NCI-H2196 (cell line): ENCODE results near the gene ISL2.

Experiments used
- DNase-seq: peaks from one replicate; lab custom pipeline; 2025; ENCODE audit not compliant: unreplicated experiment; lab: John Stamatoyannopoulos, UW

Gene ISL2

DNA sequence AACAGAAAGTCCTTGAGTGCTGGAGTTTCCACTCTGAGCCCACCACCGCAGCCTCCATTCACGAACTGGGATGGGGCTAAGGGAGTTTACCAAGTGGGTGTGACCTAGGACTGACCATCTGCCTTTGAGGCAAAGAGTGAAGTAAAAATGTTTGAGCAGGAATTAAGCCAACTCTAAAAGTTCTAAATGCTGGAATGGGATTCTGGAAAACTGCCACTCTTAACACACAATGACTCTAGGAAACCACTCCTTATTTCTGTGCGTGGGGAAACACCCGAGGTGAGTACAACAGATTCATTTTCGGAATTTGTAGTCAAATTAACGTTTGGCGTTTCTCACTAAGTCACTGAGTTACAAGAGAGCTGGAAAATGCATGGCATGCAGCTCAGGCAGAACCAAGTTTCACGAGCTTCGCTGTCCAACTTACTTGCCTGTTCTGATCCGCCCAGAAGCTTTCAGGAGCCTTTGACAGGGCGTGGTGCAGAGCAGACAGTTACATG lies 31.6 kb downstream of the ISL2 start:
- DNase-seq, result no peak

DNA sequence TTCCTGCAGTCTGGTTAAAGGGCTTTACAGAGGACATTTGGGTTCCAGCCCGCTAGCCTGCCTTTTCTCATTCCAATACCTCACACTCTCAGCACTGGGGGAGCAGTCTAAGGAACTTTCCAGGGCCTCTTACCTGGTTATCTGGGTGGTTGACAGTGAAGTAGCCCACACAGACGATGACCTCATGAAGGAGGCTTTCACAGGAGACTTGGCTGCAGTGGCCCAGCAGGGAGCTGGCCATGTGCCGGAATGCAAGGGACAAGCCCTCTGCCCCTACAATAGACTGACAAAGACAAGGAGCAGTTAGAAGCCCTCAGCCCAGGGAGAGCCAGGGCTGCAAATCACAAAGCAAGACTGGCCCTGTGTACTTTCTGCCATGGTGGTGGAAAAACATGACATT lies 39.5 kb downstream of the ISL2 start:
- no peak for DNase-seq

DNA sequence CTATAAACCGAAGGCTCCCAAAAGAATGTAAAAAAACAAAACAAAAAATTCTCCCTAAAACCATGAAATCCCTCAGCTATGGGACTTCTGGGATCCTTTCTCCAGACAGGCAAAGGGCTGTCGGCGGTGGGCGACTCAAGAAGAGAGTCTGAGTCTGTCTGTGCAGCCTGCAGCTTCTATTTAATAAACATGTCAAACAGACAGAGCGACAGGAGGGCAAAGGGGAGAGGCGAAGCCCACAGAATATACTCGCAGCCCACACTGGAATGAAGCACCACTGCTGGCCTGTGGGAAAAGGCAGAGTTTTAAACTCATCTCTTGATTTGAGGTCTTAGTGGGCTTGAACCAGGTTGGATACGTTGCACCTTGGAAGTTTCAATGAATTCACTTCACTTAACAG lies 40.2 kb downstream of the ISL2 start:
- no peak for DNase-seq

DNA sequence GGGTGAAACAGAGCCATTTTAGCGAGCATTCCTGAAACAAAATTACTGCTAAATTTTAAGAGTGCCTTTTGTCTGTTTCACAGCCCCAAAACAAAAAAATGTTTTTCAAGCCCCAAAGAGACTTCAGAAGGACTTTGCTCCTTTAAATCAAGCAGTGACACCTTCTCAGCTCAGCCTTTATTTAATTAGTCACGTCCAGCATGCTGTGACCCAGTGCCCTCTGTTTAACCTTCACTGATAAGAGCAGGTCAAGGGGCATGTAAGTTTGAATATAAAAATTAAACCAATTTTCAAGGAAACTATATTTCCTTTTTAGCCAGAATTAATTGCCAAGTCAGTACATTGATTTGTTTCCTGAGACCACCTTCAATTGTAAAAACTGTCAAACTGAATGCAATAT lies 40.6 kb downstream of the ISL2 start:
- no peak for DNase-seq

- DNase-seq, result no peak
Observed at GRCh38 chr15:76377751-76378150, 41.2 kb downstream of the ISL2 start.

- no peak for DNase-seq
Observed at GRCh38 chr15:76378691-76379090, 42.1 kb downstream of the ISL2 start.

DNA sequence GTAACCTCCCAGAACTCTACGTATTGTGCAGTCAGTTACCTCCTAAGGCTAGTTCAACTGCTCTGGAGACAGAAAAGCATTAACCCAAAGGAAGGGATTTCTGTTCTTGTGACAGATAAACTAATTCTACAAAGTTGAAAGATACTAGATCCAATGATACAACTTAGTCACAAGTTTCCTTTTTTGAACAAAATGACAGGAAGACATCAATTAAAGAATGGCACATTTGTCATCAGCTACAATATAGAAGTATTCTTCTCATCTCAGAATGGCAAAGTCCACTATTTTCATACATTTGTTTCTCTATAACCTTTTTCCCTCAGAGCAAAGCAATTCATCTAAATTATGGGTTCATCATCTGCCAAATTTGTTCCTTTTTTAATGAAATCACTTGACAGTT lies 43.7 kb downstream of the ISL2 start:
- no peak for DNase-seq

DNA sequence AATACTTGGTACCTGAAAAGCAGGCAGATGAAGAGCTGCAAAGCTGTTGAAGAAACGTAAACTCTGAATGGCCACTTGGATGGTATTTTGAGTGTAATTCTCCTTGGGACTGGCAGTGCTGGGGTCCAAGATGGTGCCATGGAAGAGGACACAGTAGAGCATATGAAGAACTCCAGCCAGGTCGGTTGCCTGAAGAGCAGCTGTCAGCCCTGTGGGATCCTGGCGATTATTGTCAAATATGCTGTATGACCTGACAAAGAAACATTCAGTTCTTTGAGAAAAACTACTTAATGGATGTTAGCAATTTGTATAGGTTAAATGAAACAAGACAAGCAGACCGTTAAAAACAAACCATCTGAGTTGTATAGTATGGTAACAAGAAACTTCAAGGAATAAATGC lies 44.8 kb downstream of the ISL2 start:
- DNase-seq, result no peak

GRCh38 chr15:76382987-76383728 lies 46.6 kb downstream of the ISL2 start:
- no peak for DNase-seq

DNA sequence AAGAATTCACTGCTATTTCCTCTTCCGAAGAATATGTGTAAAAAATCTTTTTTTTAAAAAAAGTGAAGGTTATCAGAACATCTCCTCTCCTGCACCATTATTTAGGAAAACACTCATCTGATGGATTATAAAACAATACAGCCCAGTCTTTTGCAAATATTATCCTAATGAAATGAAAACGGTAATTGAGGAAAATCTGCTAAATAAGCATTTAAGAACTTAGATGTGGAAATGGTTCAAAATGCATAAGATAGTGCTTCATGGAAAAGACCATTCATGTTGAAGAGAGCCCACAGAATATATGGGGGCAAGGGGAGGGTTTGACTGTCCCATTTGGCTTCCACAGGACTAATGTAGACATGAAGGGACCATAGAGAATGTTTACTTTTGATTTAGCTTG lies 47.8 kb downstream of the ISL2 start:
- DNase-seq, result no peak

DNA sequence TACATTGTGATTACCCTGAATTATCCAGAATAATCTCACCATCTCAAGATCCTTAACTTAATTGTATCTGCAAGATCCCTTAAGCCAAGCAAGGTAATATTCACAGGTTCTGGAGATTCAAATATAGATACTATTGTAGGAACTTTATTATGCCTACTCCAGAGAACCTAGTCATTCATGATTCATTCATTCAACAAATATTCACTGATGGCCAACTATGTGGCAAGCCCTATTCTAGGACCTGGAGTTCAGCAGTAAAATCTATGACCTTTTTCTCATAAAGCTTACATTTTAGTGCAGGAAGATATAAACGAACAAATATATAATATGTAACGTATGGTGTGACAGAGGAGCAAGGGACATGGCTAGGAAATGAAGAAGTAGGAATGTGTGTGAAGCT lies 49.6 kb downstream of the ISL2 start:
- no peak for DNase-seq

- DNase-seq, result no peak
Observed at GRCh38 chr15:76386926-76387325, 50.4 kb downstream of the ISL2 start.

GRCh38 chr15:76390571-76390970 lies 54.0 kb downstream of the ISL2 start:
- no peak for DNase-seq

DNA sequence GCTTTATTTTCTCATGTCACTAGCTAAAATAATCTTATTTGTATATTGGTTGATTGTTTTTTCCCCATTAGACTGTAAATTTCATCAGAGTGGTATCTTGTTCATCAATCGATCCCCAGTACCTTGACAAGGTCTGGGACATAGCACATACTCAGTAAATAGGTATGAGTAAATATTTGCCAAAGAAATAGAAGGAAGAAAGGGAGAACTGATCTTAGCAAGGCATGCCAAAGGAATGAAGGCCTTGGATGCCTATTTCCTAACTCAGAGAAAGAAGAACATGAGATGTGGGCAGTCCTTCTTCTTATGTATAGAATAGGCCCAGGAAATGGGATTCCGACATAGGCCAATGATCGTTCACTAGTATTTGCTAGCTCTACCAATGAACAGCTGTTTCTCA lies 54.7 kb downstream of the ISL2 start:
- no peak for DNase-seq

GRCh38 chr15:76391847-76392246 lies 55.3 kb downstream of the ISL2 start:
- no peak for DNase-seq
